Peyer's patch (tissue), 4 donors: ENCODE measurements around the gene CYB5R3.

Experiments used
- CTCF ChIP-seq, 6 experiments: fragments of 450-650 bp in 4 of 6; fragments of 200-600 bp in 2 of 6; sonication (generic) in 1 of 6; IDR thresholded peaks; one replicate each; pipeline ENCODE4 v1.5.1; 2017 to 2019; ENCODE audit warnings: antibody characterized with exemption in 6 of 6, mild to moderate bottlenecking in 3 of 6, moderate library complexity in 1 of 6
- POLR2A ChIP-seq, 2 donors: fragments of 450-650 bp; IDR thresholded peaks; one replicate each; pipeline ENCODE4 v1.5.1; 2017; ENCODE audit warnings: antibody characterized with exemption in 2 of 2, mild to moderate bottlenecking in 2 of 2, moderate library complexity in 2 of 2

GRCh38 chr22:42676059-42676607, 26.9 kb upstream of the CYB5R3 start:
- TF ChIP-seq POLR2A (IDR thresholded peaks at IDR 0.05) = no peak
- no peak for TF ChIP-seq CTCF (IDR thresholded peaks at IDR 0.05)
